Measurements from ENCODE around the gene PTPRE. TPM values are rescaled to one million over a fixed set of nuclear protein-coding genes. Genes with fewer than 3 reads are reported as not detected.

PTPRE gene
- total and polyA plus RNA-seq, 8 donors = 1.0 to 7.1 (median 2.1) TPM

DNA sequence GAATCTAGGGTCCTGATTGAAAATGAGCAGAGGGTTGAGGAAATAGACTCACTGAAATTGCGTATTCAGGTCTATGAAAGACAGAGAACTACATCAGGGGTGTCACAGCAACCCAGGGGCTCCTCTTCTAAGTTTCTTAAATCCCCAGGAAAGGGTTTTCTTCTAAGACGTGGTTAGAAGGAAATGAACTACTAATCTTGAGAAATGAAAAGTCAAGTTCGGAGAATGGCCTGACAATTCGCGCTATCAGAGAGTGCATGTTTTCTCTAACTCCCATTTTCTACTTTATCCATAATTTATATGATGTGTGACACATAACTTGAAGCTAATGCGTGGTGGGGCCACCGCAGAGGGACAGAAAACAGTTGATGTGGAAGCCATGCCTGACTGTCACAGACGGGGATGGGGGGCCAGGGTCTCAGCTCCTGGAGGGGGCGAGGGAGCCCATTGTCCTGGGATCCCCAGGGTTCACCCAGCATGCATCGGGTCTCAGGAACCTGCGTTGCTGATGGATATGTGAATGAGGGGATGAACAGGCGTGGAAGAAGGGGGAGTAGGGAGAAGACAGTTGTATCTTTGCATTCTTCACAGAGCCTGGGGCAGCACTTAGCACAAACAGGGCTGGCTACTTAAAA lies 86.3 kb downstream of the PTPRE start:
- intact Hi-C loops (cut with DNase I) = no loop called here
- DNase-seq (no peak), ATAC-seq (no peak), FAIRE-seq (no peak)
- TF ChIP-seq, protein P1, sequence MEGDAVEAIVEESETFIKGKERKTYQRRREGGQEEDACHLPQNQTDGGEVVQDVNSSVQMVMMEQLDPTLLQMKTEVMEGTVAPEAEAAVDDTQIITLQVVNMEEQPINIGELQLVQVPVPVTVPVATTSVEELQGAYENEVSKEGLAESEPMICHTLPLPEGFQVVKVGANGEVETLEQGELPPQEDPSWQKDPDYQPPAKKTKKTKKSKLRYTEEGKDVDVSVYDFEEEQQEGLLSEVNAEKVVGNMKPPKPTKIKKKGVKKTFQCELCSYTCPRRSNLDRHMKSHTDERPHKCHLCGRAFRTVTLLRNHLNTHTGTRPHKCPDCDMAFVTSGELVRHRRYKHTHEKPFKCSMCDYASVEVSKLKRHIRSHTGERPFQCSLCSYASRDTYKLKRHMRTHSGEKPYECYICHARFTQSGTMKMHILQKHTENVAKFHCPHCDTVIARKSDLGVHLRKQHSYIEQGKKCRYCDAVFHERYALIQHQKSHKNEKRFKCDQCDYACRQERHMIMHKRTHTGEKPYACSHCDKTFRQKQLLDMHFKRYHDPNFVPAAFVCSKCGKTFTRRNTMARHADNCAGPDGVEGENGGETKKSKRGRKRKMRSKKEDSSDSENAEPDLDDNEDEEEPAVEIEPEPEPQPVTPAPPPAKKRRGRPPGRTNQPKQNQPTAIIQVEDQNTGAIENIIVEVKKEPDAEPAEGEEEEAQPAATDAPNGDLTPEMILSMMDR (IDR thresholded peaks at IDR 0.05) = no peak
- Histone ChIP-seq H3K4me1 (peaks cover 0 to 4% (median 3%) of the 10 kb centered on the region in 3 donors), H3K27ac (no peak overlapping the region), H3K4me3 (no peak overlapping the region), H3K9me3 (no peaks in the 10 kb centered on the region), H3K27me3 (no peaks in the 10 kb centered on the region), H3K36me3 (no peaks in the 10 kb centered on the region)
- 65 to 83% methylated on average over 12 of the region's 12 CpGs for WGBS, 2 donors

DNA sequence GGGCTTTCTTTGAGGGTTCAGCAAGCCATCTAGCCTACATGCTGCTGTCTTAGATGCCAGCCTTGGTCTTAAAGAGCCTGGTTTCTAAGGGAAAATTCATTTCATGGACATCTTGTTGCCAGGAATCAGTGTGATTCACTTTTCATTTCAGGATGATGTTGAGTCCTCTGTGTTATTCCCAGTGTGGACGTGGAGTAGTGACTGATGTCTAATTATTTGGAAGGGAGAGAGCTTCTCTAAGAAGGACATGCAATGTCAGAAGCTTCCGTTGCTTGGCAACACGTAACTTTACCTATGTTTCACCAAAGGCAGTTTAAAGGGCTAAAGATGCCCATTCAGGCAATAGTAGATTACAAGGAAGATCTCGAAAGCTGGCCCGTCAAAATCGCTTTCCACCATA lies 89.0 kb downstream of the PTPRE start:
- no peak for ATAC-seq
- H3K27me3 ChIP-seq = no peaks in the 10 kb centered on the region
- H3K9me3 ChIP-seq = no peaks in the 10 kb centered on the region
- FAIRE-seq = no peak
- H3K27ac ChIP-seq = no peak overlapping the region
- no peak for DNase-seq
- no peaks in the 10 kb centered on the region for H3K4me1 ChIP-seq
- no peak overlapping the region for H3K4me3 ChIP-seq
- 57 to 72% methylated on average over 6 of the region's 6 CpGs for WGBS, 2 donors
- no peaks in the 10 kb centered on the region for H3K36me3 ChIP-seq
- TF ChIP-seq, protein P1 (IDR thresholded peaks at IDR 0.05) = no peak
- intact Hi-C loops (cut with DNase I) = no loop called here

DNA sequence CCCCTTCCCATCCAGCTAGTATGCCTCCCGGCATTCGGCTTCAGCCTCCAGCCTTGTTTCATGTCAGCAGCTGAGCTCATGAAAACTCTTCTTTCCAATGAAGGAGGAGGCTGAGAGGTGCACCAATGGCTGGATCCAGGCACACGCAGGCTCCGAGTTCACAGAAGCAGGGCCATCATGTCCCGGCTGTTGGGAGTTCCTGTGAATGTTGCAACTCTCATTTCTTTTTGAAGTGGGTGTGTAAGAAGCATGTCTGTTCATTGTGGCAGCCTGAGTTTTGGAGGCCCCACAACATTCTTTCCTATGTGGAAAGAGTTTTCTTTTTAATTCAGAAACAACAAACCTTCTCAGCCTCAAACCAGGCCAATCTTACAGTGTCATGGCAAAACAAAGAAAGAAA lies 89.7 kb downstream of the PTPRE start:
- no peaks in the 10 kb centered on the region for H3K4me1 ChIP-seq
- WGBS, 2 donors = 77 to 81% methylated on average over 5 of the region's 5 CpGs
- TF ChIP-seq, protein P1 (IDR thresholded peaks at IDR 0.05) = no peak
- H3K27ac ChIP-seq = no peak overlapping the region
- no peaks in the 10 kb centered on the region for H3K27me3 ChIP-seq
- H3K36me3 ChIP-seq = no peaks in the 10 kb centered on the region
- intact Hi-C loops (cut with DNase I) = no loop called here
- no peak for FAIRE-seq
- DNase-seq = no peak
- peak in 1 of 4 donors; percentile 34 for ATAC-seq
- no peak overlapping the region for H3K4me3 ChIP-seq
- no peaks in the 10 kb centered on the region for H3K9me3 ChIP-seq

DNA sequence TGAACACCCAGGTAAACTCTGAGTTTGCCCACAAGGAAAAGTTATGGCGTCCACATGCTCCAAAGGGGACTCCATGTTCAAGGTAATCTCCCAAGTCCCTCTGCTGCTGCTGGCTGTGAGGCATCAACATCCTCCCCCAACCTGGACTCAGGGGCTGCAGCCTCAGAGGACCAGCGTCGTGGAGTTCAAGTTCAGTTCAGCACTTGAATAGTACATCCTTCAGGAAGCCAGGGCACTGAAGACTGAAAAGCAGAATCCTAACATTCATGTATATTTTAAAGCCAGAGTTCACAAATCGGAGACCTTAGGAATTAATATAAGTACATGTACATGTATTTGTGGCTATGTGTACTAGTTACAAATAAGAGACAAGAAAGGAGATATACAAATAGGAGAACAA lies 90.4 kb downstream of the PTPRE start:
- ATAC-seq (no peak), FAIRE-seq (no peak)

DNA sequence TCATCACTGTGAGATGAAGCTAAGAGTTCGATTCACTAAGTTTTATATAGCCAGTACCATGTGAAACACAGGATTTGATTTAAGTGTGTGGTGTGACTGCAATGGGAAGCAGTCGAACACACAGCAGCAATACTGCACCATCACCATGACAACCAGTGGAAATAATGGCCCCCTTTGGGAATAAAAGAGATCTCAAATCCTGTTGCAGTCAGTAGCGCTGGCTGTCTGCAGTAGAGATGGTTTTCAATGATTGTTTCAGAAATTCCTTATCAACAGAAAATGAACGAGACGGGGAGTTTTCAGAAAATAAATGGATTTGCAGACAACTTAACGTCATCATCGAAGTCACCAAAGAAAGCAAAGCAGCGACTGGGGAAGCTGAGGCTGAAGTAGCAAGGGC lies 91.0 kb downstream of the PTPRE start:
- intact Hi-C loops (cut with DNase I) = no loop called here
- no peak overlapping the region for H3K4me3 ChIP-seq
- TF ChIP-seq, protein P1 (IDR thresholded peaks at IDR 0.05) = no peak
- H3K4me1 ChIP-seq = no peaks in the 10 kb centered on the region
- ATAC-seq (no peak), DNase-seq (no peak), FAIRE-seq (no peak)
- WGBS, 2 donors = 48 to 60% methylated on average over 8 of the region's 8 CpGs
- H3K36me3 ChIP-seq = no peaks in the 10 kb centered on the region
- H3K27me3 ChIP-seq = no peaks in the 10 kb centered on the region
- H3K27ac ChIP-seq = no peak overlapping the region
- no peaks in the 10 kb centered on the region for H3K9me3 ChIP-seq

More for the DNA sequence above, 90.4 kb downstream of the PTPRE start:
- no peaks in the 10 kb centered on the region for H3K4me1 ChIP-seq
- no peak overlapping the region for H3K27ac ChIP-seq
- no peaks in the 10 kb centered on the region for H3K27me3 ChIP-seq
- H3K4me3 ChIP-seq = no peak overlapping the region
- intact Hi-C loops (cut with DNase I) = no loop called here
- H3K36me3 ChIP-seq = no peaks in the 10 kb centered on the region
- no peak for DNase-seq
- WGBS, 2 donors = 36 to 44% methylated on average over 4 of the region's 4 CpGs
- TF ChIP-seq, protein P1 (IDR thresholded peaks at IDR 0.05) = no peak
- H3K9me3 ChIP-seq = no peaks in the 10 kb centered on the region

Measured in pancreas (tissue), 10 donors.